Measurements from ENCODE around the gene PRIMA1.

Gene PRIMA1

GRCh38 chr14:93712838-93713724 is 75.2 kb downstream of the PRIMA1 start:
- no peak for DNase-seq (ENCODE audit: low read depth in 2 of 2)

- no peak for DNase-seq (ENCODE audit: low read depth in 2 of 2)
Observed at GRCh38 chr14:93712079-93712837, 76.0 kb downstream of the PRIMA1 start.

- no peak for DNase-seq (ENCODE audit: low read depth in 2 of 2)
Observed at GRCh38 chr14:93709249-93709648, 79.0 kb downstream of the PRIMA1 start.

- no peak for DNase-seq (ENCODE audit: low read depth in 2 of 2)
Observed at GRCh38 chr14:93708800-93709199, 79.5 kb downstream of the PRIMA1 start.

GRCh38 chr14:93708311-93708734 is 80.0 kb downstream of the PRIMA1 start:
- no peak for DNase-seq (ENCODE audit: low read depth in 2 of 2)

GRCh38 chr14:93707475-93707874 is 80.8 kb downstream of the PRIMA1 start:
- no peak for DNase-seq (ENCODE audit: low read depth in 2 of 2)

GRCh38 chr14:93706360-93706955 is 81.8 kb downstream of the PRIMA1 start:
- no peak for DNase-seq (ENCODE audit: low read depth in 2 of 2)

- DNase-seq (ENCODE audit: low read depth in 2 of 2), result no peak
Observed at GRCh38 chr14:93705513-93706156, 82.7 kb downstream of the PRIMA1 start.

- no peak for DNase-seq (ENCODE audit: low read depth in 2 of 2)
Observed at GRCh38 chr14:93703941-93704340, 84.3 kb downstream of the PRIMA1 start.

GRCh38 chr14:93702946-93703345 is 85.3 kb downstream of the PRIMA1 start:
- no peak for DNase-seq (ENCODE audit: low read depth in 2 of 2)

GRCh38 chr14:93701562-93701961 is 86.7 kb downstream of the PRIMA1 start:
- DNase-seq (ENCODE audit: low read depth in 2 of 2), result no peak

- DNase-seq (ENCODE audit: low read depth in 2 of 2), result no peak
Observed at GRCh38 chr14:93700928-93701327, 87.4 kb downstream of the PRIMA1 start.

GRCh38 chr14:93693914-93694313 is 94.4 kb downstream of the PRIMA1 start:
- DNase-seq (ENCODE audit: low read depth in 2 of 2), result no peak

GRCh38 chr14:93691042-93691780 is 97.1 kb downstream of the PRIMA1 start:
- no peak for DNase-seq (ENCODE audit: low read depth in 2 of 2)

- no peak for DNase-seq (ENCODE audit: low read depth in 2 of 2)
Observed at GRCh38 chr14:93690146-93690545, 98.1 kb downstream of the PRIMA1 start.

- no peak for DNase-seq (ENCODE audit: low read depth in 2 of 2)
Observed at GRCh38 chr14:93688820-93689219, 99.5 kb downstream of the PRIMA1 start.

GRCh38 chr14:93688239-93688666 is 100.0 kb downstream of the PRIMA1 start:
- no peak for DNase-seq (ENCODE audit: low read depth in 2 of 2)

GRCh38 chr14:93686268-93686667 is 102.0 kb downstream of the PRIMA1 start:
- DNase-seq (ENCODE audit: low read depth in 2 of 2), result no peak

GRCh38 chr14:93685121-93685895 is 103.0 kb downstream of the PRIMA1 start:
- DNase-seq (ENCODE audit: low read depth in 2 of 2), result no peak

GRCh38 chr14:93683226-93683625 is 105.1 kb downstream of the PRIMA1 start:
- no peak for DNase-seq (ENCODE audit: low read depth in 2 of 2)

Data from stimulated activated CD4-positive, alpha-beta T cell treated with anti-CD3 and anti-CD28 coated beads, Interleukin-4, amount 100 ng/mL, for 48 hours (primary cell).